ENCODE measurements around the gene ASIC4.

The ASIC4 gene

GRCh38 chr2:219536425-219536824 lies 22.1 kb downstream of the ASIC4 start:
- Histone ChIP-seq H3K79me2 (ENCODE audit: control insufficient read depth, low read length) (no peaks in the 10 kb centered on the region), H3K9me3 (ENCODE audit: control insufficient read depth, insufficient read depth, low read length) (no peaks in the 10 kb centered on the region), H3F3A (ENCODE audit: control insufficient read depth, insufficient read depth) (no peaks in the 10 kb centered on the region), H3K36me3 (ENCODE audit: control insufficient read depth, low read length) (peaks cover 24% of the 10 kb centered on the region), H4K20me1 (ENCODE audit: control insufficient read depth, insufficient read depth, low read depth, low read length) (peaks cover 6% of the 10 kb centered on the region), H3K4me1 (ENCODE audit: control insufficient read depth, low read length) (peaks cover 3% of the 10 kb centered on the region; the same call in 1 of the 2 replicates), H3K27me3 (ENCODE audit: control insufficient read depth, low read length) (peaks cover 12% of the 10 kb centered on the region), H3K9me2 (replicated peaks; ENCODE audit: control insufficient read depth, low read length) (no peaks in the 10 kb centered on the region), H3K4me3 (ENCODE audit: low read length) (no peak overlapping the region), H3K27ac (ENCODE audit: low read depth, low read length) (no peak overlapping the region), H3K4me2 (ENCODE audit: low read length) (no peak overlapping the region)
- TF ChIP-seq CTCF (IDR thresholded peaks at IDR 0.05; ENCODE audit: low read depth, low read length, poor library complexity, severe bottlenecking) (no peak), EZH2phosphoT487 (IDR thresholded peaks at IDR 0.05; ENCODE audit: borderline replicate concordance, low read length) (no peak)

- peaks cover 1% of the 10 kb centered on the region for H3K79me2 ChIP-seq (ENCODE audit: control insufficient read depth, low read length)
- TF ChIP-seq CTCF (IDR thresholded peaks at IDR 0.05; ENCODE audit: low read depth, low read length, poor library complexity, severe bottlenecking) (no peak), EZH2phosphoT487 (IDR thresholded peaks at IDR 0.05; ENCODE audit: borderline replicate concordance, low read length) (no peak)
- H3K9me2 ChIP-seq (replicated peaks; ENCODE audit: control insufficient read depth, low read length): no peaks in the 10 kb centered on the region
- peaks cover 25% of the 10 kb centered on the region for H3K36me3 ChIP-seq (ENCODE audit: control insufficient read depth, low read length)
- H3K9me3 ChIP-seq (ENCODE audit: control insufficient read depth, insufficient read depth, low read length): no peaks in the 10 kb centered on the region
- H3F3A ChIP-seq (ENCODE audit: control insufficient read depth, insufficient read depth): no peaks in the 10 kb centered on the region
- peaks cover 6% of the 10 kb centered on the region for H4K20me1 ChIP-seq (ENCODE audit: control insufficient read depth, insufficient read depth, low read depth, low read length)
- no peak overlapping the region for H3K4me2 ChIP-seq (ENCODE audit: low read length)
- no peak overlapping the region for H3K27ac ChIP-seq (ENCODE audit: low read depth, low read length)
- peaks cover 9% of the 10 kb centered on the region; the same call in 1 of the 2 replicates for H3K27me3 ChIP-seq (ENCODE audit: control insufficient read depth, low read length)
- peaks cover 8% of the 10 kb centered on the region for H3K4me1 ChIP-seq (ENCODE audit: control insufficient read depth, low read length)
- no peak overlapping the region for H3K4me3 ChIP-seq (ENCODE audit: low read length)
These were observed 22.7 kb downstream of the ASIC4 start for GRCh38 chr2:219536967-219537366.

GRCh38 chr2:219537657-219538488 lies 23.6 kb downstream of the ASIC4 start:
- peaks cover 8% of the 10 kb centered on the region for H3K79me2 ChIP-seq (ENCODE audit: control insufficient read depth, low read length)
- H4K20me1 ChIP-seq (ENCODE audit: control insufficient read depth, insufficient read depth, low read depth, low read length): peaks cover 6% of the 10 kb centered on the region

More at GRCh38 chr2:219537657-219538488, 23.6 kb downstream of the ASIC4 start:
- H3K4me1 ChIP-seq (ENCODE audit: control insufficient read depth, low read length): peaks cover 14% of the 10 kb centered on the region
- H3K4me2 ChIP-seq (ENCODE audit: low read length): no peak overlapping the region
- no peaks in the 10 kb centered on the region for H3K9me2 ChIP-seq (replicated peaks; ENCODE audit: control insufficient read depth, low read length)
- peaks cover 25% of the 10 kb centered on the region for H3K36me3 ChIP-seq (ENCODE audit: control insufficient read depth, low read length)
- no peak overlapping the region for H3K27ac ChIP-seq (ENCODE audit: low read depth, low read length)
- H3K27me3 ChIP-seq (ENCODE audit: control insufficient read depth, low read length): peaks cover under 1% of the 10 kb centered on the region; the same call in 1 of the 2 replicates
- no peaks in the 10 kb centered on the region for H3K9me3 ChIP-seq (ENCODE audit: control insufficient read depth, insufficient read depth, low read length)
- H3F3A ChIP-seq (ENCODE audit: control insufficient read depth, insufficient read depth): no peaks in the 10 kb centered on the region
- TF ChIP-seq EZH2phosphoT487 (IDR thresholded peaks at IDR 0.05; ENCODE audit: borderline replicate concordance, low read length): no peak
- TF ChIP-seq CTCF (IDR thresholded peaks at IDR 0.05; ENCODE audit: low read depth, low read length, poor library complexity, severe bottlenecking): no peak
- H3K4me3 ChIP-seq (ENCODE audit: low read length): no peak overlapping the region

Measured in DOHH2 (cell line).